ENCODE measurements around the gene NACC1.

NACC1 gene

GRCh38 chr19:13099073-13099999 lies 18.7 kb upstream of the NACC1 start:
- H3K4me3 ChIP-seq (ENCODE audit: control insufficient read depth, low read depth, low read length): no peak overlapping the region
- no peak for TF ChIP-seq CTCF (IDR thresholded peaks at IDR 0.05; ENCODE audit: control insufficient read depth, insufficient read depth, low read depth, low read length, missing control alignments)
- DNase-seq (ENCODE audit: low read depth): no peak

GRCh38 chr19:13100031-13100588 lies 18.0 kb upstream of the NACC1 start:
- no peak for TF ChIP-seq CTCF (IDR thresholded peaks at IDR 0.05; ENCODE audit: control insufficient read depth, insufficient read depth, low read depth, low read length, missing control alignments)
- DNase-seq (ENCODE audit: low read depth): no peak
- no peak overlapping the region for H3K4me3 ChIP-seq (ENCODE audit: control insufficient read depth, low read depth, low read length)

GRCh38 chr19:13100841-13101589 lies 17.0 kb upstream of the NACC1 start:
- H3K4me3 ChIP-seq (ENCODE audit: control insufficient read depth, low read depth, low read length): no peak overlapping the region
- no peak for DNase-seq (ENCODE audit: low read depth)
- peak; percentile 43 for TF ChIP-seq CTCF (IDR thresholded peaks at IDR 0.05; ENCODE audit: control insufficient read depth, insufficient read depth, low read depth, low read length, missing control alignments)

DNA sequence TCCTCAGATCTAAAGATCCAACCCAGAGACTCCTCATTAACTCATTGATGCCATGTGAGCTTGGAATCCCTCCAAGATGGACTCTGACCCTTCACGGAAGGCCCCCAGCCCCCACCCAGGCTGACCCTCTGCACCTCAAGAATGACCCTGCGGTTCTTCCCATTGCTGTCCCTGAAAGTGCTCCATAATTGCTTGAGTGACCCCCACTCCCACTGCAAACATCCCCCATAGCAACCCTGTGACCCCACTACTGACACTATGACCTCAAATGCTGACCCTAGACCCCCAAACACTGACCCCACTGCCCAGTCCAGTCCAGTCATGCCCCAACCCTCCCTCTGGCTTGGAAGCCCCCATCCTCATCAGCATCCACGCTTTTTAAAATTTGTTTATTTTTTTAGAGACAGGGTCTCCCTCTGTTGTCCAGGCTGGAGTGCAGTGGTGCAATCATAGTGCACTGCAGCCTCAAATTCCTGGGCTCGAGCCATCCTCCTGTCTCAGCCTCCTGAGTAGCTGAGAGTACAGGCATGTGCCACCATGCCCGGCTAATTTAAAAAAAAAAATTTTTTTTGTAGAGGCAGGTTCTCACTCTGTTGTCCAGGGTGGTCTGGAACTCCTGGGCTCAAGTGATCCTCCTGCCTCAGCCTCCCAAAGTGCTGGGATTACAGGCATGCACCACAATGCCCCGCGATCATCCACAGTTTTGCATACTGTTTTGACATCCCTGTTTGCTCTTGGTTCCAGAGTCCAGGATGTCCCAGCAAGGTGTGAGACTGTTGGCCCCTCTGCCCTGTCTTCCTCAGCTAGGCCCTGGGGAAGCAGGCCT lies 16.3 kb upstream of the NACC1 start:
- no peak for DNase-seq (ENCODE audit: low read depth)
- no peak overlapping the region for H3K4me3 ChIP-seq (ENCODE audit: control insufficient read depth, low read depth, low read length)
- no peak for TF ChIP-seq CTCF (IDR thresholded peaks at IDR 0.05; ENCODE audit: control insufficient read depth, insufficient read depth, low read depth, low read length, missing control alignments)

DNA sequence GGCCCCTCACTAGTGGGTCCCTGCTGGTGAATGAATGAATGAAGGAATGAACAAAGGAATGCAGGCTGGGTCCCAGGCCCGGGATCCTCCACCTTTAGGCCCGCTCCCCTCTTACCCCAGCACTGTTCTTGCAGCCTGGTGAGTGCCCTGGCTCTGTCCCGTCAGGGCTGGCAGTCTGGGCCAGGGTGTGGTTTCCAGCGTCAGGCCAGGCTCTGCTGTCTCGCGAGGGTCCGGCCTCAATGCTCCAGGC lies 15.7 kb upstream of the NACC1 start:
- no peak overlapping the region for H3K4me3 ChIP-seq (ENCODE audit: control insufficient read depth, low read depth, low read length)
- no peak for DNase-seq (ENCODE audit: low read depth)
- no peak for TF ChIP-seq CTCF (IDR thresholded peaks at IDR 0.05; ENCODE audit: control insufficient read depth, insufficient read depth, low read depth, low read length, missing control alignments)
